SK-N-SH (cell line): ENCODE data around the gene HSPA12A.

Source experiments
- RAD21 ChIP-seq: IDR thresholded peaks from 2 replicates; pipeline ENCODE4 v1.6.1; 2012; ENCODE audit warnings: mild to moderate bottlenecking, low read length
- TF ChIP-seq, protein P1 (sequence below): IDR thresholded peaks from 2 replicates; pipeline ENCODE4 v1.4.0; 2012; ENCODE audit warnings: low read depth, borderline replicate concordance
- TF ChIP-seq, protein P2 (sequence below): fragments of 200-600 bp; sonication (generic); IDR thresholded peaks from 2 replicates; pipeline ENCODE4 v1.6.1; 2017; ENCODE audit warnings: antibody characterized with exemption, mild to moderate bottlenecking, moderate library complexity

DNA sequence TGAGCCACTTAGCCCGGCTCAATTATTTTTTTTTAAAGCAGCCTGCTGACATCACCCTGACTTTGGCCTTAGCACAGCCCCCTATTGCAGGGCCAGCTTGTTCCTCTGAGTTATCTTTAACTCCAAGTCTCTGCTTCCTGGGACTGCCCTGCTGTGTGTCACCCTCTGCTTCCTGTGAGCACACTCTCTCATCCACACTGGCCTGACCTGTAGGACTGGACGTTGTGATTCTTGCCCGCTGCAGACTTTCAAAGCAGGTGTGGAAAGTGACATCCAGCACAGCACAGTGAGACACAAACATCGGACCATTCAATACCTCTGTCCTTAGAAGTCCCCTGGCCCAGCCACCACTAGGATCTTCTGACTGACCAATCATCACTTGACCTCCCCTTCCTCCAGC, 26.4 kb upstream of the HSPA12A start:
- TF ChIP-seq, protein P1, sequence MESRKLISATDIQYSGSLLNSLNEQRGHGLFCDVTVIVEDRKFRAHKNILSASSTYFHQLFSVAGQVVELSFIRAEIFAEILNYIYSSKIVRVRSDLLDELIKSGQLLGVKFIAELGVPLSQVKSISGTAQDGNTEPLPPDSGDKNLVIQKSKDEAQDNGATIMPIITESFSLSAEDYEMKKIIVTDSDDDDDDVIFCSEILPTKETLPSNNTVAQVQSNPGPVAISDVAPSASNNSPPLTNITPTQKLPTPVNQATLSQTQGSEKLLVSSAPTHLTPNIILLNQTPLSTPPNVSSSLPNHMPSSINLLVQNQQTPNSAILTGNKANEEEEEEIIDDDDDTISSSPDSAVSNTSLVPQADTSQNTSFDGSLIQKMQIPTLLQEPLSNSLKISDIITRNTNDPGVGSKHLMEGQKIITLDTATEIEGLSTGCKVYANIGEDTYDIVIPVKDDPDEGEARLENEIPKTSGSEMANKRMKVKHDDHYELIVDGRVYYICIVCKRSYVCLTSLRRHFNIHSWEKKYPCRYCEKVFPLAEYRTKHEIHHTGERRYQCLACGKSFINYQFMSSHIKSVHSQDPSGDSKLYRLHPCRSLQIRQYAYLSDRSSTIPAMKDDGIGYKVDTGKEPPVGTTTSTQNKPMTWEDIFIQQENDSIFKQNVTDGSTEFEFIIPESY, result no peak
- TF ChIP-seq, protein P2, sequence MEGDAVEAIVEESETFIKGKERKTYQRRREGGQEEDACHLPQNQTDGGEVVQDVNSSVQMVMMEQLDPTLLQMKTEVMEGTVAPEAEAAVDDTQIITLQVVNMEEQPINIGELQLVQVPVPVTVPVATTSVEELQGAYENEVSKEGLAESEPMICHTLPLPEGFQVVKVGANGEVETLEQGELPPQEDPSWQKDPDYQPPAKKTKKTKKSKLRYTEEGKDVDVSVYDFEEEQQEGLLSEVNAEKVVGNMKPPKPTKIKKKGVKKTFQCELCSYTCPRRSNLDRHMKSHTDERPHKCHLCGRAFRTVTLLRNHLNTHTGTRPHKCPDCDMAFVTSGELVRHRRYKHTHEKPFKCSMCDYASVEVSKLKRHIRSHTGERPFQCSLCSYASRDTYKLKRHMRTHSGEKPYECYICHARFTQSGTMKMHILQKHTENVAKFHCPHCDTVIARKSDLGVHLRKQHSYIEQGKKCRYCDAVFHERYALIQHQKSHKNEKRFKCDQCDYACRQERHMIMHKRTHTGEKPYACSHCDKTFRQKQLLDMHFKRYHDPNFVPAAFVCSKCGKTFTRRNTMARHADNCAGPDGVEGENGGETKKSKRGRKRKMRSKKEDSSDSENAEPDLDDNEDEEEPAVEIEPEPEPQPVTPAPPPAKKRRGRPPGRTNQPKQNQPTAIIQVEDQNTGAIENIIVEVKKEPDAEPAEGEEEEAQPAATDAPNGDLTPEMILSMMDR, result no peak
- no peak for TF ChIP-seq RAD21
